Vagina (tissue), 2 donors: ENCODE data around the gene CTDSPL.

ENCODE experiments used
- POLR2A ChIP-seq, 2 donors: fragments of 450-650 bp; IDR thresholded peaks; one replicate each; pipeline ENCODE4 v1.6.1; 2017; ENCODE audit warnings: antibody characterized with exemption in 2 of 2, mild to moderate bottlenecking in 2 of 2, moderate library complexity in 2 of 2
- POLR2AphosphoS5 ChIP-seq, 2 donors: sonication (generic); formaldehyde crosslinking; IDR thresholded peaks; one replicate each; pipeline ENCODE4 v1.9.0; 2017; ENCODE audit warnings: antibody characterized with exemption in 2 of 2, mild to moderate bottlenecking in 2 of 2, low read depth in 1 of 2; ENCODE audit not compliant: insufficient read depth in 1 of 2
- TF ChIP-seq, protein P1 (sequence below), 3 experiments: fragments of 450-650 bp in 2 of 3; fragments of 200-600 bp in 1 of 3; sonication (generic) in 1 of 3; IDR thresholded peaks; one replicate each; pipeline ENCODE4 v1.5.1; 2017 to 2019; ENCODE audit warnings: antibody characterized with exemption in 3 of 3, mild to moderate bottlenecking in 2 of 3, moderate library complexity in 2 of 3

DNA sequence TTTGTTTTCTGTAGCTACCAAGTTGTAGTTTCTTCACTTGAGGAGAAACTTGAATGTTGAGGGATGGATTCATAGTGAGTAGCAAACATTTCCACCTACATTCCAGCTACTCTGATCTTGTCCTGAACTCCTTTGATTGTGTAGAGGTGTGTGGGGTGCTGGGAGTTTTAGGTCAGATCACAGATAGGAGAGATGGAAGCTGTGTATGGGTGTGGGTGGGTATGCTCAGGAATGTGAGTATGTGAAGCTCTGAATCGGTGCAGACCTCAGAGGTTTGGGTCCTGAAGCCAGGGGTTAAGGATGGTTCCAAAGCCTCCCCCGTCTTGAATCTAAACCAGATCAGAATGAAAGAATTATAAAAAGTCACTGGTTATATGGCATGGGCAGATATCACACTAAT is 76.3 kb downstream of the CTDSPL start:
- TF ChIP-seq, protein P1, sequence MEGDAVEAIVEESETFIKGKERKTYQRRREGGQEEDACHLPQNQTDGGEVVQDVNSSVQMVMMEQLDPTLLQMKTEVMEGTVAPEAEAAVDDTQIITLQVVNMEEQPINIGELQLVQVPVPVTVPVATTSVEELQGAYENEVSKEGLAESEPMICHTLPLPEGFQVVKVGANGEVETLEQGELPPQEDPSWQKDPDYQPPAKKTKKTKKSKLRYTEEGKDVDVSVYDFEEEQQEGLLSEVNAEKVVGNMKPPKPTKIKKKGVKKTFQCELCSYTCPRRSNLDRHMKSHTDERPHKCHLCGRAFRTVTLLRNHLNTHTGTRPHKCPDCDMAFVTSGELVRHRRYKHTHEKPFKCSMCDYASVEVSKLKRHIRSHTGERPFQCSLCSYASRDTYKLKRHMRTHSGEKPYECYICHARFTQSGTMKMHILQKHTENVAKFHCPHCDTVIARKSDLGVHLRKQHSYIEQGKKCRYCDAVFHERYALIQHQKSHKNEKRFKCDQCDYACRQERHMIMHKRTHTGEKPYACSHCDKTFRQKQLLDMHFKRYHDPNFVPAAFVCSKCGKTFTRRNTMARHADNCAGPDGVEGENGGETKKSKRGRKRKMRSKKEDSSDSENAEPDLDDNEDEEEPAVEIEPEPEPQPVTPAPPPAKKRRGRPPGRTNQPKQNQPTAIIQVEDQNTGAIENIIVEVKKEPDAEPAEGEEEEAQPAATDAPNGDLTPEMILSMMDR (IDR thresholded peaks at IDR 0.05): no peak
- TF ChIP-seq POLR2AphosphoS5 (IDR thresholded peaks at IDR 0.05; ENCODE audit: insufficient read depth in 1 of 2, low read depth in 1 of 2) (no peak), POLR2A (IDR thresholded peaks at IDR 0.05) (no peak)
